ENCODE measurements around the gene SREBF1.
A peak's percentile ranks its signal among the peaks of the same experiment; 100 is the strongest.

The SREBF1 gene

GRCh38 chr17:17836818-17837379 lies at the start of gene SREBF1:
TSS of gene SREBF1 (minus strand) at chr17:17836986. CDS start at chr17:17836817, 169 bp downstream.
- DNase-seq, result peak; percentile 60 to 80

DNA sequence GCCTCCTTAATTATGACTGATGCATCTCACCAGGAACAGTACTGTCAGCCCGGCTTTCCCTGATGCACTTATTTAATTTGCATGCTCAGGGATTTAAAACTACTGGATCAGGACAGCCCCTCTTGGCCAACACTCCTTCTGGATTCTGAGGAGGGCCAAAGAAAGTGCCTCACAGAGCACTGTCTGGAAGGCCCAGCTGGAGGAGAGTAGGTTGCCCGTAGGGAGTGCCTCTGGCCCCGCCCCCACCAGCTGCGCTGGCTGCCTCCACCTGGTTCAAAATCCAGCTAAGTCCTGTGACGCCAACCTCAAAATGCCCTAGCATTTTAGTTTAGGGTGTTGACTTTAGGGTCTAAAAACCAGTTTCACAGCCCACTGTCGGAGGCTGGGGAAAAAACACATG lies 49.4 kb upstream of the SREBF1 start:
- DNase-seq, result no peak

- DNase-seq, result no peak
These were observed 47.9 kb upstream of the SREBF1 start for GRCh38 chr17:17884391-17885357.

GRCh38 chr17:17883801-17884200 lies 47.0 kb upstream of the SREBF1 start:
- DNase-seq, result no peak

- DNase-seq, result no peak
These were observed 45.3 kb upstream of the SREBF1 start for GRCh38 chr17:17882082-17882581.

DNA sequence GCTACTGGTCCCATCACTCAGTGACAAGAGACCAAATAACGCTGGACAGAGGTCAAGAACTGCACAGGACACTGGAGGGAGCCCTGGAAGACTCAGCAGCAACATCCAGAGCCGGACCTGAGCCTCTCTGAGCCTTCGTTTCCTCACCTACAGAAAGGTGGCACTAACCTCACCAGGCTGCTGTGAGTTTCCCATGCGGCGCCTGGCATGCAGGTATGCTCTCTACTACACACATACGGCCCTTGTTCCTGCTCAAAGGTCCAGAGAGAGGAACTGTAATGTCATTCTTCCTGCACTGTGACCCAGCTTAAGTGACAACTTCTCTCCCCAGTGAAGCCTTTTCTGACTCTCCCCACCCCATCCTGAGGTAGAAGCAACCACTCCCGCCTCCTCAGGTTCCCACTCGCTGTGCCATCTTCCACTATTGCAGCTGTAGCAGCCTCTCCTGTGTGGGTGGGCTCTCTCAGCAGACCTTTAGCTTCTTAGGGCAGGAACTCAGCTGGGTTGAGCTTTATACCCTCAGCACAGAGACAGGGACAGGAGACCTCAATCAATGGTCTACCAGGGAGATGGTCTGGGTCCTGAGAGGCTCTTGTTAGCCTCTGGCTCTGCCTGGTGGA lies 43.9 kb upstream of the SREBF1 start:
- DNase-seq, result no peak

- DNase-seq, result no peak
These were observed 41.0 kb upstream of the SREBF1 start for GRCh38 chr17:17877529-17878358.

DNA sequence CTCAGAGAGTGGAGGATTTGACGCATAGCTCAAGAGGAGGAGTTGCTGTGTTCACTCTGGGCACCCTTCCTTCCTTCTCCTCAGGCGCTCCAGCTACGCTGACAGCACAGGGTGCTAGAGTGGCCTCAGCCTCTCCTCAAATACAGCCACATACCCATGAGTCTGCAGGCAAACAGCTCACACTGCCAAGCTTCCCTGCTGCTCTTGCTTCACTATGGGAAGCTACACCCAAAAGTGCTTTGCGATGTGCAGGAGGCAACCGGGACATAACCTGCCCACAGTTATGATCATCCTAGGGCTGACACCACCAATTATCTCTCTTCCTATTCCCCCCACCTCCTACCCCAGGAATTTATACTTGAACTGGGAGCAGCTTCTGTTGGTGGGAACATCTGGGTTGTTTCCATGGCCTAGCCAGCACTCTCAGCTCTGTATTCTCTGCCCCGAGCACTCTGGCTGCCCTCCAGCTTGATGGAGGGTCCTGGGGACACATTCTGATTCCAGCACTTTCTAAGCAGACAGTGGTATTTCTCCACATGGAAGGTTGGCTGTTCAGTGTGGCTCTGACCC lies 40.3 kb upstream of the SREBF1 start:
- DNase-seq, result no peak

DNA sequence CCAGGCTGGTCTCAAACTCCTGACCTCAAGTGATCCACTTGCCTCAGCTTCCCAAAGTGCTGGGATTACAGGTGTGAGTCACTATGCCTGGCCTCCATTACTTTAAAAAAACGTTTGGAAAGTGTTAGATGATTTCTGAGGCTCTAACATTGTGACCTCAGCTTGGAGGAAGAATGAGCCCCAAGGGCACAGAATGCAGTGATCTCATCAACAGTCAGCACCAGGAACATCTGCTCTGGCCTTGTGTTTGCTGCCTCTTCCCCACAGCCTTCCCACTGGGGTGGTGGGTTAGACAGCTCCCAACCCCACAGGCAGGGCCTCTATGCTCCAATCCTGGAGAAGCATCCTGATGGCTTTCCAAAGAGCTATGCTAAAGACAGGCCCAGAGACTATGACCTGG lies 37.7 kb upstream of the SREBF1 start:
- no peak for DNase-seq

DNA sequence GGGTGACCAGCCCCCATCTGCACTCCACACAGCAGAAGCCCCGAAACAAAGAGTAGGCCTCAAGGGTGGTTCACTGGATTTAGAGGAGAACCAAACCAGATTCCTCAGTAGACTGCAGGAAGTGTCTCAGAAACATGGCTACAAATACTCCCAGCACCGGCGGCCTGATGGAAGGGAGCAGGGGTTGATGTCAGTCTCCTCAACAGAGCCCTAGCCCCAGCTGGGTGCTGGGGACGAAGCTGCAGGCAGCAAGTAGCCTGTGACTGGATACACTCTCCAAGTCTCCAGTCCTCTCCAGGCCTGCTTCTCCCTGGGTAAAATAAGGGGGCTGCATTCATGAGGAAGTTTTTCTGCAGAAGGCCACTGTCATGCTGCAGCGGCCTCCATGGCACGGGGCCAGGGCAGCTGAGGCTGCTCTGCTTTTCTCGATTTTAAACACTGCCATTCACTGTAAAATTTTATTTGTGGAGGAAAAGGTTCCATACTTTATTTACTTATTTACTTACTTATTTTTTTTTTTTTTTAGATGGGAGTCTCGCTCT lies 36.7 kb upstream of the SREBF1 start:
- DNase-seq, result no peak

DNA sequence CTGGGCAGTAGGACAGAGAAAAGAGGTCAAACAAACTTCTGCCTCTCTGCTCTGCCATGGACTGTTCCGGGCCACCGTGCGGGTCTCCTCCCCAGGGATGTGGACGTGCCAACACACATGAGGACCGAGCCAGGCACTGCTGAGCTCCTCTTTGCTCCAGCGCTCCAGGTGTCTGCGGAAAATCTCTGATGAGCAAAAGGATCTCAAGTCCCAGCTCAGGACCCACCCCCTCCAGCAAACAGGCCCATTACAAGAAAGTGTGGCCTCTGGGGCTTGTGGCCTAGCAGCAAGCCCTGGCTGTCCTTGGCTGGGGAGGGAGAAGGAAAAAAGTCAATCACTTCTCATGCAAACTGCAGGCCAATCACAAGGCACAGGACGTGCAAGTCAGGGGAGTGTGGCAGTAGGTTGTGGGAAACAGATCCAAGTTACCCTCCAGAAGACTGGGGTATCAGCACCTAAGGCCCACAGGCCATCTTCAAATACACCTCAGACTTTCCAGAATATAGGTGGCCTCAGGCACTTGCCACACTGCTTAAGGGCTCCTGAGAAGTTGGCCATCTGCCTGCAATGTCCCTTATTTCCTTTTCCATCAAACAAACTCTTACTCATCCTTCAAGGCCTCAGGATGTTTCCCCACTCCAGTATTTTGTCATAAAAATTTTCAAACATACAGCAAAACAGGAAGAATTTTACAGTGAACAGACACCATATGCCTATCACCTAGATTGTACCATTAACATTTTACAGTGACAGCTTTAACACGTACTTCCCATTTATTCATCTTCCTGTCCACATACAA lies 36.0 kb upstream of the SREBF1 start:
- DNase-seq, result no peak

DNA sequence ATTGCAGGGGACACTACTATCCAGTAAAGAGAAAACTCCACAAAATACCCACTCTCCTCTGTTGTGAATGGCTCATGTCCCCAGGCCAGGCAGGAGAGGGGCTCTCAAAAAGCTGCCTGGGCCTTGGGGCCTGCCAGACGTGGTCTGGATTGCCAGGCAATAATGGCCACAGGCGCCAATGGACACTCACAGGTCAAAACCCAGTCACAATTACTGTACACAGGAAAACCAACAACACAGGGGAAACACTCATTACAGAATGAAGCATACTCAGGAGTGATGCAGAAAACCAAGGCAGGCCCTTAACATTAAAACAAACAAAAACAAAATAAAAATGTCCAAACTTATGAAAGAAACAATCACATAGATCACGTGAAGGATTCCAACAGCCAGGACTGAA lies 35.1 kb upstream of the SREBF1 start:
- DNase-seq, result no peak

GRCh38 chr17:17870247-17870646 lies 33.5 kb upstream of the SREBF1 start:
- no peak for DNase-seq

DNA sequence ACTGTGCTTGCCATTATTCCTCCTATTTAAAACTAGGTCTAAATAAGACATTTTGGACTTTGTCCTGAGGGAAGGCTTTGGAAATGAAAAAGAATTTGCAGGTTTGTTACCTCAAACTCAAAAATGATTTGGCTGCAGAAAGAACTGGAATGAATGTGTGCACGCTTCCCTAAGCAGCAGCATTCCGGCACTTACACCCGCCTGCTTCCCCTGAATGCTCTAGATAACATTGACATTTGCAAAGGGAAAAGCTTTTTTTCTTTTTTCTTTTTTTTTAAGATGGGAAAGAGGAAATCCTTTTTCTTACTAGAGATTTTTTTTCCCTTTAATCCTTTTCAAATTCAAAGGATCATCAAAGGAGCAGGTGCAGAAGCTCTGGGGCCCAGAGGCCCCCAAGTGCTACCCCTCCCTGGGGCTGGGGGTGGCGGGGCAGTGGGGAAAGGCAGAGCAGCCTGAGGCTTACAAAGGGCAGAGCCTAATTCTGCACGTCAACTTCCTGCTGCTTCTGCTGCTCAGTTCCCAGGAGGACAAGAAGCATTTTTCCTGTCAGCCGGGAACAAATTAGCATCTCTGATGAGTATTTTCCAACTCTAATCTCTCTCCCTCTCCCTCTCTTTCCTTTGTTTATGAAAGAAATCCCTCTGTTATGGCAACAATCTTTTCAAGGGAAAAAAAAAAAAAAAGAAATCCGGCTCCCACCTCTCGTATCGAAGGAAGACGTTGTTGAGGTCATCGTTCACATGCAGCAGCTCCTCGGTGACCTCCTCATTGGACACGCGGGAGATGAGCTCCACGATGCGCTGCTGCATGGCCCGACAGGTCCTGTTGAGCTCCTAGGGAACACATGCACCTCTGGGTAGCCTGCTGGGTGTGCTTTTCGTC lies 32.1 kb upstream of the SREBF1 start:
- DNase-seq, result no peak

GRCh38 chr17:17866897-17867296 lies 30.1 kb upstream of the SREBF1 start:
- DNase-seq, result no peak

DNA sequence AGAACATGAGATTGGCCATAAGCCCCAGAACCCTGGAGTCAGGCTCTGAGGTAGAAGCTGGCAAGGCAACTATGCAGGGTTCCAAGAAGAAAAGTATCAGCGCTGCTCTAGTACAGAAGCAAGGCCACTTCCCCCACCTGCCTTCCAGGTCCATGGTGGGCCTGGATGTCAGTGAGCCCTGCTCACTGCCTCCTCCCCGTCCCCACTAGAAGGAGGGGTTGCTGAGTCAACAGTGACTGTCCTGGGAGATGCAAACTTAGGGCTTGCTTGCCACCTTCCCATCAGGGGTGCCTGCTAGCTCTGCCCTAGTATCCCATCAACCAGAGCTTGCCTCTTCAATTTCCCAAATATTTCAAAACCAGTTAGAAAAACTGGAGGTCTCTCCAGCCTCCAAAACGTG lies 29.6 kb upstream of the SREBF1 start:
- no peak for DNase-seq

DNA sequence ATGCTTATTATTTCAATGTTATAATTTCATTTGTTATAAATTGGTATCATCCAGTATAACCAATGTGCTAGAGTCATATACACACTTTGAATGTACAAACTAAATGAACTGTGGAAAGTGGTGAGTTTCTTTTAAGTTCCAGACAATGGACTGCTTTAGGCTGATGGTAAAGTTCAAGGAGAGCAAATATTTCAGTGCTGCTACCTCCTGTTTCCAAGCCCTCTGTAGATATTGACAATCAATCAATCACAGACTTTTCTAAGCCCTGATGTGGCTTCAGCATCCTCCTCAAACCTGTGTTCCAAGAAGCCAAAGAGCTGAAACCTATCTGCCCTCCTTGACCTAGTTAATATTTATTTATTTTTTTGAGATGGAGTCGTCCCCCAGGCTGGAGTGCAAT lies 28.2 kb upstream of the SREBF1 start:
- DNase-seq, result no peak

DNA sequence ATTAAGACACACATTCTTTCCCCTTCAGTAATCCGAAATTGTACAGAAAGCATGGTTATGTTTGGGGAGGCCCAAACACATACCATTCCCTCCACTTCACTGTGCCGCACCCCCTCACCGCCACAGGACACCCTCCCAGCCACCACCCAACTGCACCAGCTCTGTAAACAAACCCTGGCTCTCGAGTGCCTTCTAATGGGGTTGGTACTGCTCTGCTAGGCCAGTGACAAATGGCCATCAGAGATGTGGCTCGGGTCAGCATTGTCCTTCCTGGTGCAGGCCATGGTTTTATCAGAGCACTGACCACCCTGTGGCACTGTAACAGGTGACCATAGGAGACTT lies 24.0 kb upstream of the SREBF1 start:
- DNase-seq, result no peak

DNA sequence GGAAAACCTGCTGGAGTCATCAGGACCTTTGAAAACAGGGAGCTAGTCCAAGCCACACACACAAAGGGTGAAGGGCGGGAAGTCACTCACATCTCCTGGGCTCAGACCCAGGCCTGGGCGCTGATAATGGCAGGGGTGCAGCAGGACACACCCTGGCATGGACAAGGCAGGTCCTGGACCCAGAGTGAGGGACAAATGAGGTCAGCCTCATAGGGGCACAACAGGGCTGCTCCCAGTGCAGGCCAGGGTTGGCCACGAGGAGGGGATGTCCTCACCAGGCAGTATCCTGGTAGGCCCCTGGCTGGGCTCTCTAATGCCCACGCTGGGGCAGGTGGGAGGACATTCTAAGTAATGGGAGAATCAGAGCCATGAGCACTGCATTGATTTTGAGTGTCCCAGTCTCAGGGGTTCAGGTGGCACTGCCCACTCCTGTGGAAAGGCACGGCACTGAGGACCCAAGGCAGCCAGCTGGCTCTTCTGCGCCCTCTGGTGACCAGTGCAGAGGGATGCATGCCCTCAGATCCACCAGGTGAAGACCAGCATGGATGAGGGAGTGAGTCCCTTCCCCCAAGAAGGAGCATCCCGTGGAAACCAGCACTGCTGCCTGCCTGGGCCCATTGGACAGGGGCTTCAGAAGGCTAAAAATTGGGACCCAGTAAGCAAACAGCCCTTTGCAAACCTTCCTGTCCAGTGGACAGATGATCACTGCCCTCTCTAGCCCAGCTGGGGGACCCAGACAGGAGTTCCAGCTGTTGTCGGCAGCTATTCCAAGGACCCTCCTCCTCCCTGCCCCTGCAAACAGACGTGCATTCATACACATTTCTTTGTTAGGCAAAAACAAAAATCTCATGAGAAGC lies 23.4 kb upstream of the SREBF1 start:
- peak; percentile 73 to 74 for DNase-seq

Data from stimulated activated CD4-positive, alpha-beta T cell treated with anti-CD3 and anti-CD28 coated beads, Interleukin-2, amount 100 ng/mL, for 24 hours (primary cell).